ENCODE results near the gene CDHR3.
"Not testable (repeated sequence)": the region's sequence is repeated elsewhere in the genome, so short reads cannot be mapped to it uniquely, and the experiment has no call there.

The CDHR3 gene

DNA sequence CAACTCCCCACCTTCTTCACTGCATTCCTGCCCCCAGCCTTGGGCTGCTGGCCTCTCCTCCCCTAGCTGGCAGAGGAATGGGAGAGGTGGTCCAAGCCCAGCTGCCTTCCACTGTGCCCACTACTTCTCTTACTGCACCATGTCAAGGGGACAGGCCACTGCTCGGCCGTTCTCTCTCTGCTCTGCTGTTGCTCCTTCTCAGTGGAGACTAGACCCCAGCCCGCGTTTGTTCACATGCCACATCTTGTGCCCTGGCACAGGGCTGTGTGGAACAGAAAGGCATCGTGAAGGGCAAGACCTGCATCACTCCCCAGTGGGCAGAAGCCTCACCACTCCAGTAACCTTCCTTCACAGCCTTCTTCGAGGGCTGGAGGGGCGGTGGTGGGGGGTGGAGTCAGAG lies 711 bp upstream of the CDHR3 start:
- DNase-seq = no peak

GRCh38 chr7:105971845-105972244 lies 8.8 kb downstream of the CDHR3 start:
- no peak for DNase-seq

GRCh38 chr7:105972276-105972675 lies 9.2 kb downstream of the CDHR3 start:
- no peak for DNase-seq

DNA sequence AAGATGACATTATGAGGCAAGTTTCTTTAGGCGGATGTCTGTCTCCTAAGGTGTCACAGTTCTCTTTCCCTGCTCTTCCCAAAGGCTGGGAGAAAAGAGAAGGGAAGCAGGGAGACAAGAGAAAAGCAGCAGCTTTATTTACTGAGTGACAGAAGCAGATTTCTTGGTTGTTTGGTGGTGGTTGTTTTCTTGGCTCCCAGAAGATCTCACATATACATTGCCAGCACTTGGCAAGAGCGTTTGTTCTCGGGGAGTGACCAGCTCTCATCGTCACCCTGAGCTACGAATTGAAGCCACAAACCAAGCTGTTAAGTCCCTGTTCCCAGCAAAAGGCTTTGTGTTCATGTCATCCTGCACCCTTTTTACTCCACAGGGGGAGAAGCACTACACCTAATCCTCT lies 11.4 kb downstream of the CDHR3 start:
- DNase-seq = no peak

GRCh38 chr7:105975770-105976417 lies 12.8 kb downstream of the CDHR3 start:
- DNase-seq = no peak

GRCh38 chr7:105976868-105977267 lies 13.8 kb downstream of the CDHR3 start:
- no peak for DNase-seq

DNA sequence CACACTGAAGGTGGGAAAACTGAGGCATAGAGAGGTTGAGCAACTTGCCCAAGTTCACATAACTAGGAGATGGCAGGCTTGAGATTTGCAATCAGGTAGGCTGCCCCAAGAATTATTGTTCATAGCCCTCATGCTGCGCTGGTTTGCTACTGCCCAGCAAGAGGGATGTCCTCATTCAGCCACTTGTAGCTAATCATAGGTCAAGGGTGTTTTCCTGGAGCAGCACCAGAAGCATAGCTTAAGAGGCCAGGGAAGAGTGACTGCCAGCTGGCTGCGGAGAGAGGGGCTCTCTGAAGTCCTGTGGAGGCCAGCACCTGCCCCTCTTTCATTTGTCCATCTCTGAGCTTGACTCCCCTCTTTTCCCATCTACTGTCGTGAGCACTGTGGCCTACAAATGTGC lies 15.0 kb downstream of the CDHR3 start:
- no peak for DNase-seq

DNA sequence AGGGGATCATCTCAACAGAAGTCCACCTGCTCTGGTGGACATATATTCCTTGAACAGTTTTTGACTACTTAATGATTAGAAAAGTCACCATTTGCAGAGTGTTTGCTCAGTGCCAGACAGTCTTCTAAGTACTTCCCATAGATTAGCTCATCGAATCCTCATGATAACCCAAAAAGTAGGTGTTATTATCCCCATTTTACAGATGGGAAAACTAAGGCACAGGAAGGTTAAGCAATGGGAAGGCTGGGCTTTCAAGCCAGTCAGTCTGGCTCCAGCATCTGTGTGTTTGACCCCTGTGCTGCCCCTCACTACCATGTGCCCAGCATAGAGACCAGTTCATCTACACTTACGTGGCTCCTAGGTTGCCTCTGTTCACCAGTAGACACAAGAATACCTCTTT lies 15.9 kb downstream of the CDHR3 start:
- no peak for DNase-seq

GRCh38 chr7:105979405-105979804 lies 16.3 kb downstream of the CDHR3 start:
- no peak for DNase-seq

DNA sequence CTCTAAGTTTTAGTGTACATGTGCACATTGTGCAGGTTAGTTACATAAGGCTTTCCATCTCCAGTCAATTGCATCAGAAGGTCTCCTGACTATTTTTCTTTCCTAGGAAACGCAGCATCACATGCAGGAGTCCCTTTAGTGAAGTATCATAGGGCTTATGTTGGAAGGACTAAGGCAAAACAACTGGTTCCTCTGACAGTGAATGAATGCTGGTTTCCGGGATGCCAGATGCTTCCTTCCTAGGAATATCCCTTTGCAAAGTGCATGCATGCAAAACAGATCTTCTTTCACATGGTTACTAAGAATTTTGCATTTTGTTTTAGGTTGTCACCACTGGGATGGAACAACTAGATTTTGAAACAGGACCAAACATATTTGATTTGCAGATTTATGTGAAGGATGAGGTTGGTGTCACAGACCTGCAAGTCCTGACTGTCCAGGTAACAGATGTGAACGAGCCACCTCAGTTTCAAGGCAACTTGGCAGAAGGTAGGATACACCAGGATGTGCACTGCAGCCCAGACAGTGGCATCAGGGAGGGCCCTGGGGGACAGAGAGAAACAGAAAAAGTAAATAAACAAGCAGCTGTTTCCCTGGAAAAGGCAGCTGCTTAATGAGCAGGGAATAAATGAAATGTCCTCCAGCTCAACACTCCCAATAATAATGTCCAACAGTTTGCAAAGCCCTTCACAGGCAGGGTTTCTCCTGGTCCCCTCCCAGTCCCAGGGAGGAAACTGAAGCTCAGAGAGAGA lies 17.8 kb downstream of the CDHR3 start:
- DNase-seq = no peak

- no peak for DNase-seq
These were observed 19.3 kb downstream of the CDHR3 start for GRCh38 chr7:105982388-105982787.

DNA sequence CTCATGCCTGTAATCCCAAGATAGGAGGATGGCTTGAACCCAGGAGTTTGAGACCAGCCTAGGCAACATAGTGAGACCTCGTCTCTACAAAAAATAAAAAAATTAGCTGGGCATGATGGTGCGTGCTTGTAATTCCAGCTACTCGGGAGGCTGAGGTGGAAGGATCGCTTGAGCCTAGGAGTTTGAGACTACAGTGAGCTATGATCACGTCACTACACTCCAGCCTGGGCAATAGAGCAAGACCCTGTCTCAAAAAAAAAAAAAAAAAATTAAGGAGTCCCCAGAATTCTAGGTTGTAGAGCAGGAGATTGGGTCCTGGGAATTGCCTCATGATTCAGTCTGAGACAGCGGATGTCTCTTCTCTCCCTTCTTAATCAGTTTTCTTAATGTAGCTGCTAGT lies 21.7 kb downstream of the CDHR3 start:
- DNase-seq = not testable (repeated sequence)

DNA sequence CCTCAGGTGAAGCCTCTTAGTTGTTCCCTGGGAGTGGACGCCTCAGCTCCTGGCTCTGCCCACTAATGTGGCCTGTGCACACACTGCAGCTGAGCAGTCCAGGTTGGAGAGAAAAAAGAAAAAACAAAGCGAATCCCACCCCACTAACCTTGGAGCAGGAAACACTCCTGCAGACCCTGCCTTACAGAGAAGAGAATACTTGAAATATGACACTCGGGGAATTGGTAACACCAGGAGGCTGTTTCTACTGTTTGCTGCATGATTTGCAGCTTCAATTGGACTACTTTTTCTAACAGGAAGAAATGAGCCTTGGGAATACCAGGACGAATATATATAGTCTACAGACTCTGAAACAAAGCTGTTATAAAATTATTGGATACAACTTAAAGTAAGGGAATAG lies 22.2 kb downstream of the CDHR3 start:
- no peak for DNase-seq

DNA sequence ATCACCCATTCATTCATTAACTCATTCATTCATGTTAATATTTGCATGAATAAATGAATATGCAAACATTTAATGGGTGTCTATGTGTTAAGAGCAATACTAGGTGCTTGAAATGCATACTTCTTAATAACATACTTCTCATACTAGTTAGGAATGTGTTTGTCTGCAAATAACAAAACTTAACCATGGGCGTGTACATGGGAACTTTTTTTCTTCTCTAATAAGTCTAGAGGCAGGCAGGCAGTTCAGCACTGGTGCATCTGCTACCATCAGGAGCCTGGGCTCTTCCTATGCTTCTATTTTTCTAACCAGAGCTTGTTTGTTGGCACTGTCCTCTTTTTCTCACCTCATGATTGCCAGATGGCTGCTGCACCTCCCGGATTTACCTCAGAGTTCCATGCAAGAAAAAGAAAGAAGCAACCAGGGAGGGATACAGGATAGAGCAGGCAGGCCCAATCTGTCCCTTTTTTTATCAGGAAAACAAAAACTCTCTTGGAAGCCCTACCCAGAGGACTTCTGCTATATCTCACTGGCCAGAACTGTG lies 22.7 kb downstream of the CDHR3 start:
- no peak for DNase-seq

DNA sequence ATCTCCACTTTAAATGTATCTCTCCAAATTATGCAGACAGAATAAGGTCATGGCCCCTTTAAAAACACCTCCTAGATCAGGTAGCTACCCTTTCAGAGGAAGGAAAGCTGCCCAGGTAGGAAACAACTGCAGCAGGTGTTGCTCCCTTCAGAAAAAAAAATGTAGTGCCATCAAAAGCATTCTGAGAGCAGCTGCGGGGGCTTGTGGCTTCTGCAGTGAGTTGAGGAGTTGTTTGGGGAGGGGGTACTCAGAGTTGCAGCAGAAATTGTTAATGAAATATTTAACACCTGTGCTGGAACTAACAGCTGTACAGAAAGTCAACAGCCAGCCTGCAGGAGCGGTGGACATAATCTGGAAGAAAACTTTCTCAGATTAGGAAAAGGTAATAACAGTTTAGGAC lies 24.0 kb downstream of the CDHR3 start:
- no peak for DNase-seq

GRCh38 chr7:105988276-105988675 lies 25.2 kb downstream of the CDHR3 start:
- DNase-seq = no peak

- no peak for DNase-seq
These were observed 26.1 kb downstream of the CDHR3 start for GRCh38 chr7:105989191-105989590.

DNA sequence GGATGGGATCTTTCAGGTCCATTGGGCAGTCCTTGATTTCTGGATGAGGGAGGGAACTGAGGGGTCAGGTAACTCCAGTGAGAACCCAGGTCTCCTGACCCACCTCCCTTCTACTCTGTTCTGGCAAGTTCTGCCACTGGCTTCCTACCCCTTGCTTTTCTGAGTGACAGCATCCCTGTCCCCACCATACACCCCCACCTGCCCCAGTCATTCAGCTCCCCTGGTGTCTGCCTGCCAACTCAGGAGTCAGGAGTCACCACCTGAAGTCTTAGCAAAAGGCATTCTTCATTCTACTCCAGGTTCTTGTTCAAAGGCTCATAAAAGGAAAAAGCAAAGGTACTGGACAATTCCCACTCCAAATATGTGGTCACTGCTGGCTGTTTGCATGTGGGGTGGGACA lies 26.6 kb downstream of the CDHR3 start:
- DNase-seq = no peak

DNA sequence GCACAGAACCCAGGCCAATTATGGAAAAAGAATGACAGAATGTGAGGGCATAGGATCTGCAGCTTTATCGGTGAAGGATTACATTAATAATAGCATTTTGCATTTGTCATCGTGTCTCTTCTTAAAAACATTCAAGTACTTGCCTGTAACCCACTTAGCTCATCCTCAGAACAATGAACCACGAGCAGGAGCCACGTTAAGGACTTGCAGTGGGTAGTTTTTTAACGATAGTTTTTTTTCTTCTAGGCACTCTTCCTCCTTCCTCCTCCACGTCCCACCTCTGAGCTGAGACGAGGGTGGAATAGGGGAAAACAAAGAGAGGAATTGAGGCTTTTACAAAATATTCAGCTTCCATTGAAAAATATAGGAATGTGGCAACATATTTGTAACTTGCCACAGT lies 27.1 kb downstream of the CDHR3 start:
- no peak for DNase-seq

DNA sequence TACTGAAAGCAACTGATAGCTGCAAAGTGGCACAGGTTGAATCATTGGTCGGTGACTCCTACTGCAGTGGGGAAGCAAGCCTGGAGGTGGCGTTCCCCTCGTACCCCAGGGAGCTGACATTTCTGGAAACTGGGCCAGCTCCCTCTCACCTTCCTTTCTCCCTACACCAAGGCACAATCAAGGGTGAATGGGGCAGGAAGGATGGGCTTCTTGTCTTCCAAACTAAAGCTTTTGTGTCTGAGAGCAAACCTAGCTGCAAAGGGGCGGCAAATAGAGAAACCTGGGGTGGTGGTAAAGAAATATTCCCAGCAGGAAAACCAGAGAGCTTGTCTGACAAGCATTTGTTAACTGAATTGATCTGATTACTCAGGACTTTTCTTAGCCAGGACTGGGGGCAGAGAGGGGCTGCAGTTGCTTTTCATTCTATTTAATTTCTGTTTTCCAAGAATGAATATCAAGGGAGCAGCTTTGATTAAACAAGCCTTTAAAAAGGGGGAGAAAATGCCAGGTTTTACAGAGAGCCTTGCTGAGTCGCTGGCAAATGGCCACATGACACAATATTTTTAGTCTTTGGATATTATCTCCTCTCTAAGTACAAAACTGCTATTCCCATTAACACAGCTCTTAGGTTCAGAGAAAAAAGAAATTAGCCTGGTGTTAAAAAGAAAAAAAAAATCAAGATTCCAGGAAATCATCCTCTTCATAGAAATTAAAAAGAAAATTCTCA lies 27.8 kb downstream of the CDHR3 start:
- no peak for DNase-seq

DNA sequence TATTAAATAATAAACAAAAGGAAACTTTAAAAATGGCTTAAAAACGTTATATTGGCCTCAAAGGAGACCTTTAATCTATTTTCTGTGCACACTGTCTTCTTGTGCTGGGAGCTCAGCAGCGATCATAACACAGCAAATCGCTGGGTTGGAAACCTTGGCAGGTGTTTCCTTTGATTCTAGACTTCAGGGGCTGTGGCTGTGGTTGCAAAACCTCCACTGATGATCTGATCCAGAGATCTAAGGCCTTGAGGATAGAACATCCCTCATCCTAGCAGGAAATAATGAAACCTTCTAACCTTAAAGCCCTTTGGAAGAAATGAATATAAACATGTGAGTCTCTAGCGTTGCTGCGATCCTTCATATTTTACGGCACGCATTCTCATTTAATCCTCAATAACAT lies 29.8 kb downstream of the CDHR3 start:
- no peak for DNase-seq

GRCh38 chr7:105996860-105997737 lies 34.0 kb downstream of the CDHR3 start:
- no peak for DNase-seq

DNA sequence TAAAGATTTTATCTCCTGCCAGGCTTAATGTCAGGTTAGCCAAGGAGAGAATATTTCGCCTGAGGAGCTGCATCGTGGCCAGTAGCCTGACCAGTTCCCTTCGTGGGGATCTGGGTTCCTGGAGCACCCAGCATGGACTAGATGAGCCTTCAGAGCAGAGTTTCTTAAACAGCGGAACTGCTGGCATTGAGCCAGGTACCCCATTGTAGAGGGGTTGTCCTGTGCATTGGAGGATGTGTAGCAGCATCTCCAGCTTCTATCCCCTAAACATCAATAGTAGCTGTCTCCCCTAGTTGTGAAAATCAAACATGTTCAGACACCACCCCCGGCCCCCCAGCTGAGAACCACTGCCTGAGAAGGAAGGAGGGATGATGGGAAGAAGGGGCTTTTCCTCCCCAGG lies 36.2 kb downstream of the CDHR3 start:
- DNase-seq = no peak

All from effector CD8-positive, alpha-beta T cell (primary cell).